ENCODE results near the gene STX1B. TPM values are rescaled to one million over a fixed set of nuclear protein-coding genes. Genes with fewer than 3 reads are reported as not detected.

STX1B gene
- total and polyA plus RNA-seq, 2 of the 8 experiments (the other 6 are each of a cell fraction or from before 2014, with no cell fraction given) = 8.9 to 20.2 TPM

DNA sequence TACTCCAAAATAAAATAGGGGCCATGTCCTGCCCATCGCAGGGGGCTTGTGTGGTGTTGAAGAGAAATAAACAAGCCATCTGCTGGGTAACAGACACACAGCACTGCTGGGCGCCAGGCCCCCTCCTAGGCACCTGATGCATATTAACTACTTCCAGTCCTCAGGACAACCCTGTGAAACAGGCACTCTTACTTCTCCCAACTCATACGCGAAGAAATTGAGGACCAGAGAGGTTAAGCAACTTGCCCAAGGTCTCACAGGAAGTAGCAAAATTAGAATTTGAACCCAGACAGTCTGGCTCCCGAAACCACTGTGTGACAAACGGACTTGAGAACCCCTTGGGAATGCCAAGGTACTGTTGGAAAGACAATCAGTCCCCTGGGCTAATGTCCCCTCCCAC lies 2.8 kb downstream of the STX1B start:
- H2BK15ac ChIP-seq (ENCODE audit: low read length) = no peak overlapping the region
- DNase-seq (ENCODE audit: low read depth in 1 of 2, low spot score in 2 of 2) (no peak), FAIRE-seq (no peak)
- no peak overlapping the region for H4K91ac ChIP-seq (replicated peaks; ENCODE audit: insufficient read length, low read length)
- H3K79me1 ChIP-seq (ENCODE audit: low read depth, low read length) = 0 out of 2 replicates have a peak, but pooled peaks cover 6% of the 10 kb centered on the region
- no peak overlapping the region for H2AK5ac ChIP-seq (ENCODE audit: low read depth, low read length)
- no peak overlapping the region for H3K23ac ChIP-seq (ENCODE audit: insufficient read length)
- peaks cover 0 to 4% of the 10 kb centered on the region in 2 experiments for H4K20me1 ChIP-seq (replicated peaks in 1 of 2; ENCODE audit: control insufficient read depth in 1 of 2, insufficient read depth in 2 of 2, low read length in 2 of 2)
- no peak overlapping the region for H2BK120ac ChIP-seq (replicated peaks; ENCODE audit: low read depth, low read length)
- no peak overlapping the region for H3K4ac ChIP-seq (replicated peaks; ENCODE audit: insufficient read length, low read depth, low read length)
- TF ChIP-seq SAP30 (IDR thresholded peaks at IDR 0.05; ENCODE audit: insufficient read depth, insufficient replicate concordance, low read length) (no peak), ASH2L (IDR thresholded peaks at IDR 0.05; ENCODE audit: low read length) (no peak), KDM1A (IDR thresholded peaks at IDR 0.05; ENCODE audit: borderline replicate concordance, low read length) (peak; percentile 49; the same call in 1 of the 2 replicates), GTF2F1 (IDR thresholded peaks at IDR 0.05; ENCODE audit: borderline replicate concordance, low read depth, low read length) (no peak), MAFK (IDR thresholded peaks at IDR 0.05; ENCODE audit: low read depth, low read length) (no peak)
- H2BK12ac ChIP-seq (ENCODE audit: low read depth, low read length) = no peak overlapping the region
- POLR2A ChIA-PET (ENCODE audit: partially characterized antibody) = interaction anchor here (1.0 kb wide), 1 partner anchor 17 kb away, joined by 3 read pairs; no protein-coding TSS in a partner anchor
- 79% methylated on average over 6 of the region's 6 CpGs; no CpG with 5 or more reads in 1 of the 2 experiments for WGBS, 2 experiments (ENCODE audit: extremely low coverage in 1 of 2, insufficient coverage in 1 of 2, insufficient read length in 1 of 2, insufficient replicate concordance in 2 of 2, low coverage in 1 of 2, low lambda C conversion rate in 2 of 2, missing lambda C conversion rate in 1 of 2)
- H3K4me1 ChIP-seq (replicated peaks in 1 of 4; ENCODE audit: control insufficient read depth in 3 of 4, insufficient read depth in 4 of 4, low read length in 3 of 4) = peaks cover 4 to 18% (median 6%) of the 10 kb centered on the region in 4 experiments
- H2BK20ac ChIP-seq (ENCODE audit: low read length) = no peak overlapping the region
- H4K5ac ChIP-seq (ENCODE audit: insufficient read length, low read depth, low read length) = no peak overlapping the region
- H3K27ac ChIP-seq (ENCODE audit: low read depth, low read length) = no peak overlapping the region
- H3K56ac ChIP-seq (replicated peaks; ENCODE audit: insufficient read length, low read depth, low read length) = no peak overlapping the region
- H4K8ac ChIP-seq (ENCODE audit: extremely low read depth, insufficient read depth, low read length) = no peak overlapping the region
- H3K4me3 ChIP-seq (ENCODE audit: extremely low read depth in 1 of 4, insufficient read depth in 2 of 4, low read depth in 3 of 4, low read length in 4 of 4) = no peak overlapping the region
- peaks cover 1% of the 10 kb centered on the region; the same call in 1 of the 2 replicates for H3K23me2 ChIP-seq (ENCODE audit: low read depth, low read length)
- no peaks in the 10 kb centered on the region for H3K9me3 ChIP-seq (ENCODE audit: insufficient read depth in 2 of 2, low read depth in 1 of 2, low read length in 1 of 2)
- no peaks in the 10 kb centered on the region; a peak in 2 of 7 replicates for H3K27me3 ChIP-seq (replicated peaks in 1 of 4; ENCODE audit: control insufficient read depth in 3 of 4, extremely low read depth in 1 of 4, insufficient read depth in 3 of 4, low read length in 3 of 4)
- no peak overlapping the region for H3K14ac ChIP-seq (ENCODE audit: insufficient read length)
- H3K9ac ChIP-seq (replicated peaks in 1 of 4; ENCODE audit: extremely low read depth in 1 of 4, low read depth in 3 of 4, low read length in 3 of 4) = no peak overlapping the region
- H2AFZ ChIP-seq (ENCODE audit: low read length) = no peak overlapping the region
- no peak overlapping the region for H2BK5ac ChIP-seq (ENCODE audit: low read depth, low read length)
- CTCF ChIA-PET (ENCODE audit: partially characterized antibody) = interaction anchor here (1.4 to 3.9 kb wide), 3 partner anchors 22 to 94 kb away, joined by 5 to 21 read pairs (median 7); partner anchors contain the start of gene HSD3B7
- H3K79me2 ChIP-seq (ENCODE audit: control insufficient read depth in 1 of 2, insufficient read depth in 2 of 2, low read length in 2 of 2) = peaks cover 0 to 4% of the 10 kb centered on the region in 2 experiments; a peak in 1 of 4 replicates
- no peaks in the 10 kb centered on the region for H3K36me3 ChIP-seq (ENCODE audit: control insufficient read depth in 2 of 4, insufficient read depth in 4 of 4, low read length in 3 of 4)
- H3K4me2 ChIP-seq (ENCODE audit: insufficient read depth in 1 of 2, low read depth in 2 of 2, low read length in 2 of 2) = peak overlapping the region in 1 of 2 experiments; percentile 31; a peak in 1 of 4 replicates
- H3K18ac ChIP-seq (ENCODE audit: extremely low read depth, low read length) = no peak overlapping the region
